ENCODE measurements around the gene TOB2.
A peak's percentile ranks its signal among the peaks of the same experiment; 100 is the strongest.
"Not testable (repeated sequence)": the region's sequence is repeated elsewhere in the genome, so short reads cannot be mapped to it uniquely, and the experiment has no call there.

The TOB2 gene

GRCh38 chr22:41429951-41430332 is 16.7 kb downstream of the TOB2 start:
- DNase-seq (ENCODE audit: low read depth in 3 of 3, low spot score in 1 of 3) = no peak

- DNase-seq (ENCODE audit: low read depth in 3 of 3, low spot score in 1 of 3) = no peak
These were observed 17.2 kb downstream of the TOB2 start for GRCh38 chr22:41429232-41429950.

GRCh38 chr22:41425660-41426365 is 20.8 kb downstream of the TOB2 start:
- no peak for DNase-seq (ENCODE audit: low read depth in 3 of 3, low spot score in 1 of 3)

GRCh38 chr22:41418717-41419116 is 27.9 kb downstream of the TOB2 start:
- DNase-seq (ENCODE audit: low read depth in 3 of 3, low spot score in 1 of 3) = no peak

- no peak for DNase-seq (ENCODE audit: low read depth in 3 of 3, low spot score in 1 of 3)
These were observed 28.8 kb downstream of the TOB2 start for GRCh38 chr22:41417622-41418390.

GRCh38 chr22:41415554-41415953 is 31.0 kb downstream of the TOB2 start:
- no peak for DNase-seq (ENCODE audit: low read depth in 3 of 3, low spot score in 1 of 3)

GRCh38 chr22:41411021-41411851 is 35.4 kb downstream of the TOB2 start:
- no peak for DNase-seq (ENCODE audit: low read depth in 3 of 3, low spot score in 1 of 3)

GRCh38 chr22:41410311-41410751 is 36.3 kb downstream of the TOB2 start:
- no peak for DNase-seq (ENCODE audit: low read depth in 3 of 3, low spot score in 1 of 3)

GRCh38 chr22:41408665-41409064 is 37.9 kb downstream of the TOB2 start:
- DNase-seq (ENCODE audit: low read depth in 3 of 3, low spot score in 1 of 3) = no peak

GRCh38 chr22:41407433-41407832 is 39.2 kb downstream of the TOB2 start:
- DNase-seq (ENCODE audit: low read depth in 3 of 3, low spot score in 1 of 3) = no peak

- DNase-seq (ENCODE audit: low read depth in 3 of 3, low spot score in 1 of 3) = no peak
These were observed 40.2 kb downstream of the TOB2 start for GRCh38 chr22:41406410-41406809.

GRCh38 chr22:41405588-41405987 is 41.0 kb downstream of the TOB2 start:
- DNase-seq (ENCODE audit: low read depth in 3 of 3, low spot score in 1 of 3) = peak in 1 of 3 donors; percentile 16

GRCh38 chr22:41403532-41404318 is 42.9 kb downstream of the TOB2 start:
- peak; percentile 59 to 64 (median 62) for DNase-seq (ENCODE audit: low read depth in 3 of 3, low spot score in 1 of 3)

- not testable (repeated sequence) for DNase-seq (ENCODE audit: low read depth in 3 of 3, low spot score in 1 of 3)
These were observed 43.8 kb downstream of the TOB2 start for GRCh38 chr22:41402851-41403250.

GRCh38 chr22:41401781-41402648 is 44.6 kb downstream of the TOB2 start:
- no peak for DNase-seq (ENCODE audit: low read depth in 3 of 3, low spot score in 1 of 3)

- no peak for DNase-seq (ENCODE audit: low read depth in 3 of 3, low spot score in 1 of 3)
These were observed 47.7 kb downstream of the TOB2 start for GRCh38 chr22:41398921-41399320.

- DNase-seq (ENCODE audit: low read depth in 3 of 3, low spot score in 1 of 3) = no peak
These were observed 49.3 kb downstream of the TOB2 start for GRCh38 chr22:41397143-41397811.

GRCh38 chr22:41395531-41396240 is 50.9 kb downstream of the TOB2 start:
- no peak for DNase-seq (ENCODE audit: low read depth in 3 of 3, low spot score in 1 of 3)
